ENCODE results near the gene RFESD.

GRCh38 chr5:95624368-95624767 lies 22.2 kb upstream of the RFESD start:
- TF ChIP-seq SP1 (IDR thresholded peaks at IDR 0.05) (no peak), CTCF (IDR thresholded peaks at IDR 0.05; ENCODE audit: low read depth, low read length, missing input control) (no peak), ZBTB33 (IDR thresholded peaks at IDR 0.05) (no peak), TAF1 (conservative IDR thresholded peaks at IDR 0.05) (no peak), FOXA1 (IDR thresholded peaks at IDR 0.05) (no peak), EGR1 (IDR thresholded peaks at IDR 0.05; ENCODE audit: low read depth in 2 of 2) (no peak), MAX (IDR thresholded peaks at IDR 0.05) (no peak), RAD21 (IDR thresholded peaks at IDR 0.05) (no peak), ATF3 (IDR thresholded peaks at IDR 0.05) (no peak), REST (IDR thresholded peaks at IDR 0.05) (no peak)

Data from liver (tissue), 3 donors.